Ureter (tissue), 1 donor: ENCODE data around the gene PLCL2. TPM values are rescaled to one million over a fixed set of nuclear protein-coding genes. Genes with fewer than 3 reads are reported as not detected.

ENCODE experiments used
- DNase-seq: peaks from one replicate; pipeline ENCODE4 v3.0.0-alpha.2; 2020; ENCODE audit warnings: low spot score
- total RNA-seq: library from RNA; stranded (reverse); gene quantifications from one replicate; pipeline ENCODE4 v1.2.4, GENCODE V29; 2023
- donor health status: DM: yes; HTN: yes; CAD: no.

PLCL2 gene
- total RNA-seq, 1 donor from 2014 or later: 9.5 TPM

- no peak for DNase-seq
Observed at GRCh38 chr3:17044855-17045254, 160.1 kb downstream of the PLCL2 start.

- DNase-seq: no peak
Observed at GRCh38 chr3:17045705-17046104, 160.9 kb downstream of the PLCL2 start.

GRCh38 chr3:17046623-17047022 is 161.9 kb downstream of the PLCL2 start:
- no peak for DNase-seq

GRCh38 chr3:17047162-17047561 is 162.4 kb downstream of the PLCL2 start:
- DNase-seq: no peak

- DNase-seq: no peak
Observed at GRCh38 chr3:17047894-17048293, 163.1 kb downstream of the PLCL2 start.

GRCh38 chr3:17050071-17050470 is 165.3 kb downstream of the PLCL2 start:
- DNase-seq: no peak

- DNase-seq: no peak
Observed at GRCh38 chr3:17050506-17050905, 165.8 kb downstream of the PLCL2 start.

- DNase-seq: no peak
Observed at GRCh38 chr3:17052363-17052762, 167.6 kb downstream of the PLCL2 start.

- DNase-seq: no peak
Observed at GRCh38 chr3:17054301-17054981, 169.7 kb downstream of the PLCL2 start.

GRCh38 chr3:17054982-17055343 is 170.2 kb downstream of the PLCL2 start:
- no peak for DNase-seq

GRCh38 chr3:17055374-17056276 is 170.9 kb downstream of the PLCL2 start:
- no peak for DNase-seq

GRCh38 chr3:17057321-17057720 is 172.6 kb downstream of the PLCL2 start:
- no peak for DNase-seq

GRCh38 chr3:17059989-17060550 is 175.3 kb downstream of the PLCL2 start:
- DNase-seq: no peak

- no peak for DNase-seq
Observed at GRCh38 chr3:17061005-17061404, 176.2 kb downstream of the PLCL2 start.

GRCh38 chr3:17062736-17063135 is 178.0 kb downstream of the PLCL2 start:
- no peak for DNase-seq

GRCh38 chr3:17063596-17063995 is 178.8 kb downstream of the PLCL2 start:
- DNase-seq: no peak

- DNase-seq: no peak
Observed at GRCh38 chr3:17065315-17065714, 180.6 kb downstream of the PLCL2 start.

GRCh38 chr3:17065881-17066280 is 181.1 kb downstream of the PLCL2 start:
- DNase-seq: no peak

GRCh38 chr3:17069754-17070153 is 185.0 kb downstream of the PLCL2 start:
- no peak for DNase-seq

- no peak for DNase-seq
Observed at GRCh38 chr3:17070161-17070959, 185.6 kb downstream of the PLCL2 start.

- DNase-seq: no peak
Observed at GRCh38 chr3:17074559-17074958, 189.8 kb downstream of the PLCL2 start.

GRCh38 chr3:17075358-17075757 is 190.6 kb downstream of the PLCL2 start:
- no peak for DNase-seq
